MM.1S (cell line): ENCODE results near the gene GALNTL6.

Experiments
- DNase-seq: peaks from one replicate; pipeline ENCODE4 v3.0.0-alpha.2; 2015
- H2AFZ ChIP-seq: fragments of 300-600 bp; sonication (generic); 2 replicates; pipeline ENCODE4 v1.6.0; 2016; ENCODE audit warnings: antibody characterized with exemption, low read length
- H3F3A ChIP-seq: fragments of 300-600 bp; sonication (generic); 2 replicates; pipeline ENCODE4 v1.6.1; 2016; ENCODE audit warnings: mild to moderate bottlenecking, antibody characterized with exemption, low read length, moderate library complexity, mixed read lengths; ENCODE audit not compliant: insufficient read depth
- H3K27ac ChIP-seq: fragments of 300-600 bp; sonication (generic); 2 replicates; pipeline ENCODE4 v1.5.1; 2016; ENCODE audit warnings: mild to moderate bottlenecking, low read length
- H3K27me3 ChIP-seq: fragments of 300-600 bp; sonication (generic); replicated peaks from 2 replicates; pipeline ENCODE4 v1.6.0; 2016; ENCODE audit warnings: low read length; ENCODE audit not compliant: insufficient read depth
- H3K36me3 ChIP-seq: fragments of 300-600 bp; sonication (generic); replicated peaks from 2 replicates; pipeline ENCODE4 v1.6.1; 2016; ENCODE audit warnings: mild to moderate bottlenecking, low read length, mixed read lengths; ENCODE audit not compliant: insufficient read depth
- H3K4me1 ChIP-seq: fragments of 300-600 bp; sonication (generic); 2 replicates; pipeline ENCODE4 v1.6.1; 2016; ENCODE audit warnings: low read length, mixed read lengths
- H3K4me2 ChIP-seq: fragments of 300-600 bp; sonication (generic); 2 replicates; pipeline ENCODE4 v1.6.0; 2016; ENCODE audit warnings: low read depth, low read length
- H3K4me3 ChIP-seq: fragments of 300-600 bp; sonication (generic); 2 replicates; pipeline ENCODE4 v1.5.1; 2016; ENCODE audit warnings: low read length, mixed read lengths
- H3K79me2 ChIP-seq: fragments of 300-600 bp; sonication (generic); 2 replicates; pipeline ENCODE4 v1.6.1; 2016; ENCODE audit warnings: mixed run types, low read length, mixed read lengths
- H3K9ac ChIP-seq: fragments of 300-600 bp; sonication (generic); 2 replicates; pipeline ENCODE4 v1.6.1; 2016; ENCODE audit warnings: low read length, mixed read lengths
- H3K9me2 ChIP-seq: fragments of 300-600 bp; sonication (generic); replicated peaks from 2 replicates; pipeline ENCODE4 v1.6.1; 2016; ENCODE audit warnings: mild to moderate bottlenecking, low read length, mixed read lengths; ENCODE audit not compliant: insufficient read depth
- H3K9me3 ChIP-seq: fragments of 300-600 bp; sonication (generic); replicated peaks from 2 replicates; pipeline ENCODE4 v1.6.1; 2016; ENCODE audit warnings: mild to moderate bottlenecking, low read length, mixed read lengths; ENCODE audit not compliant: insufficient read depth
- H4K20me1 ChIP-seq: fragments of 300-600 bp; sonication (generic); 2 replicates; pipeline ENCODE4 v1.6.1; 2016; ENCODE audit warnings: mild to moderate bottlenecking, low read length, moderate library complexity, mixed read lengths; ENCODE audit not compliant: insufficient read depth
- EZH2 ChIP-seq: fragments of 300-600 bp; sonication (generic); optimal IDR thresholded peaks from 2 replicates; pipeline ENCODE3; 2017; ENCODE audit warnings: low read depth, mild to moderate bottlenecking, antibody characterized with exemption, low read length, mixed read lengths
- EZH2phosphoT487 ChIP-seq: fragments of 300-600 bp; sonication (generic); IDR thresholded peaks from 2 replicates; pipeline ENCODE4 v1.6.1; 2018; ENCODE audit warnings: antibody characterized with exemption, low read length
- TF ChIP-seq, protein P1 (sequence below): fragments of 300-600 bp; sonication (generic); IDR thresholded peaks from 2 replicates; pipeline ENCODE4 v1.5.1; 2016; ENCODE audit warnings: antibody characterized with exemption, low read length, mixed read lengths

The GALNTL6 gene

DNA sequence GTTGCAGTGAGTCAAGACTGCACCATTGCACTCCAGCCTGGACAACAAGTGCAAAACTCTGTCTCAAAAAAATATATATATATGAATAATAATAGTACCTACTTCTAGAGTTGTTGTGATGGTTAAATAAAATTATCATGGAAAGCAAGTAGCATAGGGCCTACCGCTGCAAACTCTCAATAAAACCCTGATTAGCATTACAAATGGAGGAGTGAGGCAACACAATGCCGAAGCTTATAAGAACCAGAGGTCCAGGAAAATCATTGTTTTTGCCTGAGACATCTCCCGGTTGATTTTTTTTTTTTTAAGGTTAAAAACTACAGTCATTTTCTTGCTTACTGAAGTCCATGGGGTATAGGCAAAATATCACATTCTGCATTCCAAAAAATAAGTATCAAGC lies 1170.4 kb downstream of the GALNTL6 start:
- no peaks in the 10 kb centered on the region for H3K79me2 ChIP-seq
- no peak overlapping the region for H3K4me2 ChIP-seq
- H3K9ac ChIP-seq, result no peak overlapping the region

DNA sequence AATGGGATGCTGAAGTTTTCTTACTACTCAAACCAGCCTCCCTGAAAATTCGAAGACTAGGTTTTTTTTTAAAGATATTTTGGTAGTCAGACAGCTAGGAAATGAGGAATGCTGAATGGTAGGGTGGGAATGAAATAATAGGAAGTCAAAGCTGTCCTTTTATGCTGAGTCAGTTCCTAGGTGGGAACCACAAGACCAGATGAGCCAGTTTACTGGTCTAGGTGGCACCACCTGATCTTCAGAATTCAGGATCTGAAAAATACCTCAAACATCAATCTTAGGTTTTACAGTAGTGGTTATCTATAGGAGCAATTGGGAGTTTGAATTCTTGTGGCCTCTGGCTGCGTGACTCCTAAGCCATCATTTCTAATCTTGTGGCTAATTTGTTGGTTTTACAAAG lies 1172.3 kb downstream of the GALNTL6 start:
- Histone ChIP-seq H3K27me3 (no peaks in the 10 kb centered on the region), H3K4me1 (peaks cover 57% of the 10 kb centered on the region), H3K9me3 (no peaks in the 10 kb centered on the region), H3K36me3 (no peaks in the 10 kb centered on the region), H3F3A (peaks cover 37% of the 10 kb centered on the region), H2AFZ (no peak overlapping the region), H3K27ac (peak overlapping the region; percentile 83), H3K9ac (peak overlapping the region; percentile 29), H4K20me1 (no peaks in the 10 kb centered on the region), H3K4me2 (peak overlapping the region; percentile 54), H3K79me2 (no peaks in the 10 kb centered on the region), H3K4me3 (no peak overlapping the region), H3K9me2 (no peaks in the 10 kb centered on the region)
- TF ChIP-seq EZH2phosphoT487 (no peak), EZH2 (no peak)
- TF ChIP-seq, protein P1, sequence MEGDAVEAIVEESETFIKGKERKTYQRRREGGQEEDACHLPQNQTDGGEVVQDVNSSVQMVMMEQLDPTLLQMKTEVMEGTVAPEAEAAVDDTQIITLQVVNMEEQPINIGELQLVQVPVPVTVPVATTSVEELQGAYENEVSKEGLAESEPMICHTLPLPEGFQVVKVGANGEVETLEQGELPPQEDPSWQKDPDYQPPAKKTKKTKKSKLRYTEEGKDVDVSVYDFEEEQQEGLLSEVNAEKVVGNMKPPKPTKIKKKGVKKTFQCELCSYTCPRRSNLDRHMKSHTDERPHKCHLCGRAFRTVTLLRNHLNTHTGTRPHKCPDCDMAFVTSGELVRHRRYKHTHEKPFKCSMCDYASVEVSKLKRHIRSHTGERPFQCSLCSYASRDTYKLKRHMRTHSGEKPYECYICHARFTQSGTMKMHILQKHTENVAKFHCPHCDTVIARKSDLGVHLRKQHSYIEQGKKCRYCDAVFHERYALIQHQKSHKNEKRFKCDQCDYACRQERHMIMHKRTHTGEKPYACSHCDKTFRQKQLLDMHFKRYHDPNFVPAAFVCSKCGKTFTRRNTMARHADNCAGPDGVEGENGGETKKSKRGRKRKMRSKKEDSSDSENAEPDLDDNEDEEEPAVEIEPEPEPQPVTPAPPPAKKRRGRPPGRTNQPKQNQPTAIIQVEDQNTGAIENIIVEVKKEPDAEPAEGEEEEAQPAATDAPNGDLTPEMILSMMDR, result no peak
- DNase-seq, result peak; percentile 53

More for the DNA sequence above, 1170.4 kb downstream of the GALNTL6 start:
- TF ChIP-seq EZH2phosphoT487 (no peak), EZH2 (no peak)
- TF ChIP-seq, protein P1, result no peak
- Histone ChIP-seq H3K4me3 (no peak overlapping the region), H4K20me1 (no peaks in the 10 kb centered on the region), H3K27me3 (no peaks in the 10 kb centered on the region), H2AFZ (no peak overlapping the region), H3K4me1 (peaks cover 53% of the 10 kb centered on the region), H3K9me2 (no peaks in the 10 kb centered on the region), H3F3A (peaks cover 37% of the 10 kb centered on the region), H3K9me3 (no peaks in the 10 kb centered on the region), H3K36me3 (no peaks in the 10 kb centered on the region), H3K27ac (no peak overlapping the region)
- no peak for DNase-seq

DNA sequence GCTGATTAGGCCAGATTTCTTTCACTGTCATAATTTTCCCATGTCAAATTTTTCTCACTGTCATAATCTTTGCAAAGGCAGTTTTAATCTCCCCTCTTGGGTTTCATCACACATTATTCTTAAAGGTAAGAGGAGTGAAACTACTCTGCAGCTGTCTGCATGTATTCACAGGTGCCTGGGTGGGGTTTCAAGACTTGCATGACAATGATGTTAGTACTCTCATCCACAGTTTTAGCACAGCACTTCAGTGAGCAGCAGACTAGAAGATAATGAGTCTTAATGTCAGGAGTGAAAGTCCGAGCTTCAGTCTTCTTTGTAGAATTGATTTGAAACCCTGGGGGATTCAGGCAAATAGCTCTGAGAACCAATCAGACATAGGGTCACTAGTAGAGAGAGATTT lies 1172.9 kb downstream of the GALNTL6 start:
- H3K4me1 ChIP-seq, result peaks cover 58% of the 10 kb centered on the region
- H3K79me2 ChIP-seq, result no peaks in the 10 kb centered on the region
- peak overlapping the region; percentile 38 for H3K9ac ChIP-seq
- no peak for TF ChIP-seq EZH2phosphoT487
- TF ChIP-seq EZH2, result no peak
- TF ChIP-seq, protein P1, result no peak
- H2AFZ ChIP-seq, result no peak overlapping the region
- DNase-seq, result peak; percentile 96
- H3K4me2 ChIP-seq, result peak overlapping the region; percentile 56
- H3K27me3 ChIP-seq, result no peaks in the 10 kb centered on the region
- peak overlapping the region; percentile 83 for H3K27ac ChIP-seq
- no peaks in the 10 kb centered on the region for H3K9me3 ChIP-seq
- peaks cover 37% of the 10 kb centered on the region for H3F3A ChIP-seq
- H3K4me3 ChIP-seq, result peak overlapping the region; percentile 6; the same call in 1 of the 2 replicates
- H3K36me3 ChIP-seq, result no peaks in the 10 kb centered on the region
- H4K20me1 ChIP-seq, result no peaks in the 10 kb centered on the region
- H3K9me2 ChIP-seq, result no peaks in the 10 kb centered on the region
